IMR-90 (cell line): ENCODE results near the gene GTPBP6. TPM values are rescaled to one million over a fixed set of nuclear protein-coding genes. Genes with fewer than 3 reads are reported as not detected.

Experiments
- ATAC-seq: fragments of 200-7000 bp; cut with Tn5 transposase; 2 replicates; pipeline ENCODE4 v1.9.1; 2020; ENCODE audit warnings: low read depth, mild to moderate bottlenecking, moderate library complexity
- BruUV-seq: library from RNA; stranded (reverse); fragments of 400-500 nt; replicated peaks from 2 replicates; lab custom pipeline; 2021; lab: Mats Ljungman, UMichigan
- CTCF ChIA-PET: fragments of 300-600 bp; formaldehyde crosslinking; extraction: SDS; loops from one replicate; lab custom pipeline; 2021; ENCODE audit warnings: antibody characterized with exemption; lab: Yijun Ruan, JAX
- POLR2A ChIA-PET: fragments of 300-600 bp; sonication (Branson Sonifier 250); formaldehyde crosslinking; loops from one replicate; lab custom pipeline; 2022; ENCODE audit warnings: antibody characterized with exemption; ENCODE audit not compliant: unreplicated experiment; lab: Charles Lee
- DNase-seq: peaks from one replicate; pipeline ENCODE4 v3.0.0; 2013
- H2AFZ ChIP-seq: replicated peaks from 2 replicates; pipeline ENCODE3; 2013; ENCODE audit warnings: low read length, mild to moderate bottlenecking; ENCODE audit not compliant: poor library complexity
- H2AK5ac ChIP-seq: 2 replicates; pipeline ENCODE4 v1.6.1; 2013; ENCODE audit warnings: low read depth, low read length, inconsistent platforms
- H2AK9ac ChIP-seq: replicated peaks from 2 replicates; pipeline ENCODE3; 2013; ENCODE audit warnings: mild to moderate bottlenecking, low read depth, low read length, moderate library complexity; ENCODE audit not compliant: poor library complexity
- H2BK120ac ChIP-seq: 2 replicates; pipeline ENCODE4 v1.6.1; 2013; ENCODE audit warnings: low read depth, low read length, inconsistent platforms
- H2BK15ac ChIP-seq: 3 replicates; pipeline ENCODE4 v1.6.1; 2013; ENCODE audit warnings: low read depth, low read length, inconsistent platforms
- H2BK20ac ChIP-seq: 2 replicates; pipeline ENCODE4 v1.6.1; 2013; ENCODE audit warnings: low read depth, mild to moderate bottlenecking, inconsistent platforms, low read length, moderate library complexity
- H2BK5ac ChIP-seq: 2 replicates; pipeline ENCODE4 v1.6.1; 2013; ENCODE audit warnings: mild to moderate bottlenecking, low read depth, low read length, inconsistent platforms; ENCODE audit not compliant: poor library complexity, severe bottlenecking
- H3K14ac ChIP-seq: replicated peaks from 2 replicates; pipeline ENCODE4 v1.6.1; 2013; ENCODE audit warnings: low read depth, low read length, inconsistent platforms
- H3K18ac ChIP-seq: 2 replicates; pipeline ENCODE4 v1.6.1; 2013; ENCODE audit warnings: low read depth, low read length, control low read depth
- H3K23ac ChIP-seq: 2 replicates; pipeline ENCODE4 v1.6.1; 2013; ENCODE audit warnings: low read depth, low read length, inconsistent platforms
- H3K27ac ChIP-seq: 2 replicates; pipeline ENCODE4 v1.5.1; 2013; ENCODE audit warnings: mild to moderate bottlenecking, control low read depth, low read length; ENCODE audit not compliant: insufficient read depth
- H3K27me3 ChIP-seq: 2 replicates; pipeline ENCODE4 v1.6.1; 2013; ENCODE audit warnings: low read length; ENCODE audit not compliant: control insufficient read depth, insufficient read depth
- H3K36me3 ChIP-seq: 2 replicates; pipeline ENCODE4 v1.6.1; 2013; ENCODE audit warnings: low read length, mixed read lengths; ENCODE audit not compliant: control insufficient read depth, insufficient read depth
- H3K4ac ChIP-seq: 2 replicates; pipeline ENCODE4 v1.6.1; 2013; ENCODE audit warnings: low read depth, low read length, inconsistent platforms
- H3K4me1 ChIP-seq: 2 replicates; pipeline ENCODE4 v1.6.1; 2013; ENCODE audit warnings: low read length, mixed read lengths; ENCODE audit not compliant: control insufficient read depth, insufficient read depth
- H3K4me2 ChIP-seq: 2 replicates; pipeline ENCODE4 v1.6.1; 2013; ENCODE audit warnings: low read depth, mild to moderate bottlenecking, control low read depth, low read length, moderate library complexity
- H3K4me3 ChIP-seq: 2 replicates; pipeline ENCODE4 v1.5.1; 2013; ENCODE audit warnings: low read depth, mild to moderate bottlenecking, control low read depth, low read length, moderate library complexity; ENCODE audit not compliant: insufficient read depth
- H3K56ac ChIP-seq: 2 replicates; pipeline ENCODE4 v1.6.1; 2013; ENCODE audit warnings: low read length, inconsistent platforms; ENCODE audit not compliant: insufficient read depth; ENCODE audit errors: extremely low read depth
- H3K79me1 ChIP-seq, 2 experiments: 2 replicates each; pipeline ENCODE4 v1.6.1; 2013; ENCODE audit warnings: low read length in 2 of 2, inconsistent platforms in 1 of 2, low read depth in 1 of 2
- H3K9ac ChIP-seq: 2 replicates; pipeline ENCODE4 v1.6.1; 2013; ENCODE audit warnings: low read depth, low read length, control low read depth
- H3K9me1 ChIP-seq: 2 replicates; pipeline ENCODE4 v1.6.1; 2013; ENCODE audit warnings: low read length, inconsistent platforms; ENCODE audit not compliant: insufficient read depth
- H3K9me3 ChIP-seq: 2 replicates; pipeline ENCODE4 v1.6.1; 2013; ENCODE audit warnings: low read length; ENCODE audit not compliant: control insufficient read depth, insufficient read depth
- H4K20me1 ChIP-seq: 2 replicates; pipeline ENCODE4 v1.6.1; 2013; ENCODE audit warnings: low read length, inconsistent platforms; ENCODE audit not compliant: insufficient read depth
- H4K5ac ChIP-seq: 2 replicates; pipeline ENCODE4 v1.6.1; 2013; ENCODE audit warnings: mild to moderate bottlenecking, low read depth, low read length, control low read depth
- H4K8ac ChIP-seq, 2 experiments: 2 replicates each; pipeline ENCODE4 v1.6.1; 2013; ENCODE audit warnings: low read depth in 2 of 2, low read length in 2 of 2, control low read depth in 1 of 2, inconsistent platforms in 1 of 2
- H4K91ac ChIP-seq: 2 replicates; pipeline ENCODE4 v1.6.1; 2013; ENCODE audit warnings: low read depth, low read length, inconsistent platforms; ENCODE audit not compliant: insufficient read depth
- CEBPB ChIP-seq: IDR thresholded peaks from 2 replicates; pipeline ENCODE4 v1.6.1; 2012; ENCODE audit warnings: low read depth, low read length, improper control_type of control experiment
- CHD1 ChIP-seq: IDR thresholded peaks from 2 replicates; pipeline ENCODE4 v1.6.1; 2012; ENCODE audit warnings: low read depth, low read length, improper control_type of control experiment
- CTCF ChIP-seq: conservative IDR thresholded peaks from 2 replicates; pipeline ENCODE4 v1.5.1; 2012; ENCODE audit warnings: mild to moderate bottlenecking, low read depth, low read length, improper control_type of control experiment
- ELK1 ChIP-seq: fragments of 150-350 bp; IDR thresholded peaks from 2 replicates; pipeline ENCODE4 v1.6.1; 2016; ENCODE audit warnings: low read depth, mild to moderate bottlenecking, low read length, moderate library complexity, borderline replicate concordance
- MAFK ChIP-seq: IDR thresholded peaks from 2 replicates; pipeline ENCODE4 v1.6.1; 2012; ENCODE audit warnings: low read depth, low read length, improper control_type of control experiment
- MAZ ChIP-seq: IDR thresholded peaks from 2 replicates; pipeline ENCODE4 v1.6.1; 2012; ENCODE audit warnings: low read depth, mild to moderate bottlenecking, low read length, improper control_type of control experiment, moderate library complexity, borderline replicate concordance
- SMC3 ChIP-seq: fragments of 150-350 bp; IDR thresholded peaks from 2 replicates; pipeline ENCODE4 v1.6.1; 2016; ENCODE audit warnings: low read depth, mild to moderate bottlenecking, antibody characterized with exemption, low read length, moderate library complexity
- WGBS, 2 experiments: methylation state at CpG; one replicate each; pipeline versions ENCODE4 v1.1.5 to v1.1.7; 2013; ENCODE audit warnings: missing lambda C conversion rate in 2 of 2; ENCODE audit not compliant: insufficient read length in 1 of 2; ENCODE audit errors: extremely low coverage in 2 of 2; 5-methylcytosine and 5-hydroxymethylcytosine counted together
- dilution Hi-C: fragments of 300-500 bp; cut with HindIII; formaldehyde crosslinking; loops from one replicate; pipeline ENCODE4 v1.14.3; 2018; ENCODE audit warnings: low sequenced_read_pairs; ENCODE audit not compliant: unreplicated experiment
- in situ Hi-C: fragments of 300-500 bp; cut with MboI; formaldehyde crosslinking; loops from 3 replicates; pipeline ENCODE4 v1.14.3; 2019; ENCODE audit warnings: low sequenced_read_pairs, inconsistent platforms, mixed read lengths
- intact Hi-C: fragments of 100-400 bp; cut with micrococcal nuclease; formaldehyde crosslinking; loops from 2 replicates; pipeline ENCODE4 v1.10.0; 2022
- polyA plus RNA-seq, 3 experiments: library from polyadenylated mRNA; depleted of rRNA; stranded (reverse); fragments of >200 nt; gene quantifications; 2 replicates each; pipeline ENCODE4 v1.2.3, GENCODE V29; 2012; ENCODE audit warnings: low replicate concordance in 1 of 3
- total RNA-seq: library from RNA; depleted of rRNA; stranded (reverse); fragments of >200 nt; gene quantifications from 2 replicates; pipeline ENCODE4 v1.2.3, GENCODE V29; 2012
- TF ChIP-seq, protein P1 (sequence below): fragments of 150-350 bp; IDR thresholded peaks from 2 replicates; pipeline ENCODE4 v1.6.1; 2017; ENCODE audit warnings: mild to moderate bottlenecking, antibody characterized with exemption, low read length, low read depth

The GTPBP6 gene
- total and polyA plus RNA-seq, 2 of the 4 experiments (the other 2 are of a cell fraction), result 24.0 to 31.6 TPM

DNA sequence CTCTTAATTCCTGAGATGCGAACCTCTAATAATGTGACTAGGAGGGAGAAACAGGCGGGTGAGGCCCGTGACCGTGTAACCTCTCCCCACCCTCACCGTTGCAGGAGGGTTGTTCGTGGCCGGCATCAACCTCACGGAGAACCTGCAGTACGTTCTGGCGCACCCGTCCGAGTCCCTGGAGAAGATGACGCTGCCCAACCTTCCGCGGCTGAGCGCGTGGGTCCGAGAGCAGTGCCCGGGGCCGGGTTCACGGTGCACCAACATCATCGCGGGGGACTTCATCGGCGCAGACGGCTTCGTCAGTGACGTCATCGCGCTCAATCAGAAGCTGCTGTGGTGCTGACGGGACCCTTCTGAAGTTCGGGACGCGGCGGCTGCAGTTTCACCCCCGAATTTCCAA, 19.6 kb downstream of the GTPBP6 start:
- peaks cover 45% of the 10 kb centered on the region for H3K36me3 ChIP-seq
- H2AK5ac ChIP-seq, result no peak overlapping the region
- no peak overlapping the region for H2BK5ac ChIP-seq
- ATAC-seq (no peak), DNase-seq (no peak)
- H2BK15ac ChIP-seq, result no peak overlapping the region
- no peak overlapping the region for H4K8ac ChIP-seq
- no peak overlapping the region for H3K27ac ChIP-seq
- no peak overlapping the region for H3K14ac ChIP-seq
- H3K4me2 ChIP-seq, result no peak overlapping the region
- no peak overlapping the region for H4K5ac ChIP-seq
- H3K56ac ChIP-seq, result no peak overlapping the region
- dilution Hi-C loops, result no loop called here
- no peak overlapping the region for H3K9ac ChIP-seq
- no peaks in the 10 kb centered on the region for H3K4me1 ChIP-seq
- H4K91ac ChIP-seq, result no peak overlapping the region
- H3K4ac ChIP-seq, result no peak overlapping the region
- no peak overlapping the region for H2AFZ ChIP-seq
- TF ChIP-seq MAZ, result no peak
- TF ChIP-seq ELK1, result no peak
- no peak for TF ChIP-seq CHD1
- no peak for TF ChIP-seq CEBPB
- TF ChIP-seq, protein P1, sequence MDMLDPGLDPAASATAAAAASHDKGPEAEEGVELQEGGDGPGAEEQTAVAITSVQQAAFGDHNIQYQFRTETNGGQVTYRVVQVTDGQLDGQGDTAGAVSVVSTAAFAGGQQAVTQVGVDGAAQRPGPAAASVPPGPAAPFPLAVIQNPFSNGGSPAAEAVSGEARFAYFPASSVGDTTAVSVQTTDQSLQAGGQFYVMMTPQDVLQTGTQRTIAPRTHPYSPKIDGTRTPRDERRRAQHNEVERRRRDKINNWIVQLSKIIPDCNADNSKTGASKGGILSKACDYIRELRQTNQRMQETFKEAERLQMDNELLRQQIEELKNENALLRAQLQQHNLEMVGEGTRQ, result no peak
- no peak for TF ChIP-seq SMC3
- no peak for TF ChIP-seq MAFK
- no peak for TF ChIP-seq CTCF
- H2AK9ac ChIP-seq, result no peak overlapping the region
- 98% methylated on average over 24 of the region's 36 CpGs; no CpG with 5 or more reads in 1 of the 2 experiments for WGBS, 2 experiments
- no peaks in the 10 kb centered on the region for H3K9me3 ChIP-seq
- no peaks in the 10 kb centered on the region for H3K9me1 ChIP-seq
- no peak overlapping the region for H2BK20ac ChIP-seq
- H3K4me3 ChIP-seq, result no peak overlapping the region
- H4K20me1 ChIP-seq, result no peaks in the 10 kb centered on the region
- H3K18ac ChIP-seq, result no peak overlapping the region
- H3K23ac ChIP-seq, result no peak overlapping the region
- ChIA-PET CTCF (no interaction called here), POLR2A (no interaction called here)
- no peak overlapping the region for H2BK120ac ChIP-seq
- 0 out of 4 replicates have a peak, but pooled peaks cover 0 to 3% of the 10 kb centered on the region in 2 experiments for H3K79me1 ChIP-seq
- in situ Hi-C loops, result no loop called here
- no peaks in the 10 kb centered on the region for H3K27me3 ChIP-seq
- intact Hi-C loops, result no loop called here
- no TSS peak for BruUV-seq
